GM21423 (cell line): Measurements from ENCODE around the gene TOP1.

Source experiments
- ATAC-seq: cut with Tn5 transposase; IDR thresholded peaks from one replicate; pipeline ENCODE4 v1.9.1; 2021; ENCODE audit warnings: mild to moderate bottlenecking, moderate library complexity; ENCODE audit not compliant: unreplicated experiment

TOP1 gene

GRCh38 chr20:41140226-41141133 lies 111.9 kb downstream of the TOP1 start:
- no peak for ATAC-seq

GRCh38 chr20:41141153-41141815 lies 112.7 kb downstream of the TOP1 start:
- ATAC-seq = no peak

- no peak for ATAC-seq
Observed at GRCh38 chr20:41142245-41142644, 113.6 kb downstream of the TOP1 start.

- ATAC-seq = no peak
Observed at GRCh38 chr20:41142919-41143318, 114.3 kb downstream of the TOP1 start.

- no peak for ATAC-seq
Observed at GRCh38 chr20:41143354-41143753, 114.7 kb downstream of the TOP1 start.

- ATAC-seq = no peak
Observed at GRCh38 chr20:41145317-41145716, 116.7 kb downstream of the TOP1 start.

- no peak for ATAC-seq
Observed at GRCh38 chr20:41145821-41146620, 117.4 kb downstream of the TOP1 start.

GRCh38 chr20:41147767-41148191 lies 119.2 kb downstream of the TOP1 start:
- no peak for ATAC-seq

- no peak for ATAC-seq
Observed at GRCh38 chr20:41148942-41149341, 120.3 kb downstream of the TOP1 start.

GRCh38 chr20:41150664-41151063 lies 122.0 kb downstream of the TOP1 start:
- ATAC-seq = no peak

GRCh38 chr20:41151134-41151869 lies 122.7 kb downstream of the TOP1 start:
- ATAC-seq = no peak

GRCh38 chr20:41152108-41152757 lies 123.6 kb downstream of the TOP1 start:
- ATAC-seq = no peak

- no peak for ATAC-seq
Observed at GRCh38 chr20:41154436-41155176, 126.0 kb downstream of the TOP1 start.

GRCh38 chr20:41155261-41155660 lies 126.6 kb downstream of the TOP1 start:
- no peak for ATAC-seq

GRCh38 chr20:41158082-41158625 lies 129.5 kb downstream of the TOP1 start:
- no peak for ATAC-seq

GRCh38 chr20:41159547-41159946 lies 130.9 kb downstream of the TOP1 start:
- ATAC-seq = no peak

GRCh38 chr20:41160686-41161085 lies 132.1 kb downstream of the TOP1 start:
- ATAC-seq = no peak

- ATAC-seq = no peak
Observed at GRCh38 chr20:41161886-41162285, 133.3 kb downstream of the TOP1 start.

- ATAC-seq = no peak
Observed at GRCh38 chr20:41162396-41162795, 133.8 kb downstream of the TOP1 start.
